Uterus (tissue), 4 donors: Measurements from ENCODE around the gene B4GALNT3. TPM values are rescaled to one million over a fixed set of nuclear protein-coding genes. Genes with fewer than 3 reads are reported as not detected.

Source experiments
- DNase-seq, 2 donors: peaks; one replicate each; pipeline ENCODE4 v3.0.0-alpha.2; 2019 to 2020
- H3K27ac ChIP-seq, 2 donors: fragments of 200-600 bp; sonication (generic); 1 replicate in 1 of 2; 2 replicates in 1 of 2; pipeline ENCODE4 v1.5.1; 2016 to 2018
- H3K27me3 ChIP-seq, 2 donors: fragments of 200-600 bp; sonication (generic); one replicate each; pipeline ENCODE4 v1.5.1; 2018 to 2019; ENCODE audit warnings: control low read depth in 1 of 2
- H3K36me3 ChIP-seq, 2 donors: fragments of 200-600 bp; sonication (generic); one replicate each; pipeline ENCODE4 v1.5.1; 2019; ENCODE audit warnings: control low read depth in 1 of 2
- H3K4me1 ChIP-seq, 2 donors: fragments of 200-600 bp; sonication (generic); one replicate each; pipeline ENCODE4 v1.5.1; 2018 to 2019; ENCODE audit warnings: control low read depth in 1 of 2
- H3K4me3 ChIP-seq, 2 donors: fragments of 200-600 bp; sonication (generic); 1 replicate in 1 of 2; 2 replicates in 1 of 2; pipeline ENCODE4 v1.5.1; 2018 to 2019; ENCODE audit warnings: mild to moderate bottlenecking in 1 of 2
- H3K9me3 ChIP-seq, 2 donors: fragments of 200-600 bp; sonication (generic); one replicate each; pipeline ENCODE4 v1.5.1; 2019; ENCODE audit warnings: control low read depth in 1 of 2
- POLR2A ChIP-seq, 2 donors: fragments of 450-650 bp; IDR thresholded peaks; one replicate each; pipeline ENCODE4 v1.6.1; 2016; ENCODE audit warnings: antibody characterized with exemption in 2 of 2, mild to moderate bottlenecking in 1 of 2, moderate library complexity in 1 of 2
- intact Hi-C: fragments of 100-400 bp; cut with DNase I; formaldehyde crosslinking; loops from one replicate; pipeline ENCODE4 v1.15.1; 2023; ENCODE audit warnings: low total_unique reads
- total RNA-seq, 4 donors: library from RNA; depleted of rRNA in 3 of 4; stranded (reverse); fragments of >200 nt in 3 of 4; gene quantifications; one replicate each; pipeline versions ENCODE4 v1.1.0 to v1.2.4, GENCODE V29; 2014 to 2023
- TF ChIP-seq, protein P1 (sequence below), 4 experiments: fragments of 200-600 bp in 2 of 4; fragments of 450-650 bp in 2 of 4; sonication (generic) in 2 of 4; IDR thresholded peaks; one replicate each; pipeline ENCODE4 v1.5.1; 2016 to 2019; ENCODE audit warnings: antibody characterized with exemption in 4 of 4, mild to moderate bottlenecking in 2 of 4, moderate library complexity in 1 of 4
- donor health status: DM: yes; HTN: yes; CAD: no.

Gene B4GALNT3
- total RNA-seq, 4 donors from 2014 or later: 2.2 to 29.2 (median 3.1) TPM

DNA sequence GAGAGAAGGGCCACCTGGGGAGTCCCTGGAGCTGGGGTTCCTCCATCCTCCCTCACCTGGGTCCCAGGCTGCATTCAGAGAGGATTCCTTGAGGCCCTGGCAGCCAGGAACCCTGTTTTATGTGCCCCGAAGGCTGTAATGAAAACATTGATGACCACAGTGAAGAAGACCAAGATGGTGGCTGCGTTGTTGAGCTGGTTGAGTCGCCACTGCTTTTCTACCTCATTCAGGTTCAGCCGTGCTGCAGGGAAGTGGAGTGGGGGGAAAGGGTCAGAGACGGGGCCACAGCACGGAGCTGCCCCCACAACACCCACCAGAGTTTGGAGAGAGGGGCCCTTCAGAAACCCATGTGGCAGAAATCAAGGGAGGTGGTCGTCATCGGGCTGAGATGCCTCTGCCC, 105.4 kb downstream of the B4GALNT3 start:
- no peaks in the 10 kb centered on the region for H3K4me1 ChIP-seq
- no peaks in the 10 kb centered on the region for H3K36me3 ChIP-seq
- DNase-seq: no peak
- no peak overlapping the region for H3K4me3 ChIP-seq
- TF ChIP-seq, protein P1, sequence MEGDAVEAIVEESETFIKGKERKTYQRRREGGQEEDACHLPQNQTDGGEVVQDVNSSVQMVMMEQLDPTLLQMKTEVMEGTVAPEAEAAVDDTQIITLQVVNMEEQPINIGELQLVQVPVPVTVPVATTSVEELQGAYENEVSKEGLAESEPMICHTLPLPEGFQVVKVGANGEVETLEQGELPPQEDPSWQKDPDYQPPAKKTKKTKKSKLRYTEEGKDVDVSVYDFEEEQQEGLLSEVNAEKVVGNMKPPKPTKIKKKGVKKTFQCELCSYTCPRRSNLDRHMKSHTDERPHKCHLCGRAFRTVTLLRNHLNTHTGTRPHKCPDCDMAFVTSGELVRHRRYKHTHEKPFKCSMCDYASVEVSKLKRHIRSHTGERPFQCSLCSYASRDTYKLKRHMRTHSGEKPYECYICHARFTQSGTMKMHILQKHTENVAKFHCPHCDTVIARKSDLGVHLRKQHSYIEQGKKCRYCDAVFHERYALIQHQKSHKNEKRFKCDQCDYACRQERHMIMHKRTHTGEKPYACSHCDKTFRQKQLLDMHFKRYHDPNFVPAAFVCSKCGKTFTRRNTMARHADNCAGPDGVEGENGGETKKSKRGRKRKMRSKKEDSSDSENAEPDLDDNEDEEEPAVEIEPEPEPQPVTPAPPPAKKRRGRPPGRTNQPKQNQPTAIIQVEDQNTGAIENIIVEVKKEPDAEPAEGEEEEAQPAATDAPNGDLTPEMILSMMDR (IDR thresholded peaks at IDR 0.05): no peak
- no peak overlapping the region for H3K27ac ChIP-seq
- intact Hi-C loops: loop anchor here (10.0 kb wide), 3 partner anchors 250 to 1020 kb away; no protein-coding TSS in a partner anchor
- H3K27me3 ChIP-seq: no peaks in the 10 kb centered on the region
- H3K9me3 ChIP-seq: no peaks in the 10 kb centered on the region

- DNase-seq: no peak
- no peaks in the 10 kb centered on the region for H3K27me3 ChIP-seq
- H3K4me3 ChIP-seq: no peak overlapping the region
- no peaks in the 10 kb centered on the region for H3K4me1 ChIP-seq
- intact Hi-C loops: loop anchor here (10.0 kb wide), 3 partner anchors 249 to 1019 kb away; no protein-coding TSS in a partner anchor
- H3K9me3 ChIP-seq: no peaks in the 10 kb centered on the region
- no peak for TF ChIP-seq POLR2A (IDR thresholded peaks at IDR 0.05)
- TF ChIP-seq, protein P1 (IDR thresholded peaks at IDR 0.05): no peak
- H3K27ac ChIP-seq: no peak overlapping the region
- H3K36me3 ChIP-seq: no peaks in the 10 kb centered on the region
Observed at GRCh38 chr12:565589-566105, 105.9 kb downstream of the B4GALNT3 start.

DNA sequence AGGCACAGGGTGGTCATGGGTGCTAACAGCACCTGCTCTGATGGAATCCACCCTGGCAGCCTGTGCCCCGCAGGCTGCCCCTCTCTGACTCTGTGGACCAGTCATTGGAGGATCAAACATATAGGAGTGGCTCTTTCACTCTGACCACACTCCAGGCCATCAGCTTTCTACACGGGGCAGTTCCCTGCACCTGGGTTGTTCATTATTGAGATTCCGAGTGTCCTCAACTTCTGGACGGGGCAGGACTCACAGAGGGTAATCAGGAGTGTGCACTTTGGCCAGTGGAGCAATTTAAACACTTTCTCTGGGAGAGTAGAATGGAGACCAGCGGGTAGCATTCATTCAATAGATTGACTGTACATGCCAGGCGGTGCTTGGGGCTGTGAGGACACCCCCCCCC, 108.7 kb downstream of the B4GALNT3 start:
- TF ChIP-seq, protein P1 (IDR thresholded peaks at IDR 0.05): no peak
- TF ChIP-seq POLR2A (IDR thresholded peaks at IDR 0.05): no peak
- intact Hi-C loops: loop anchor here (10.0 kb wide), 3 partner anchors 246 to 1016 kb away; no protein-coding TSS in a partner anchor
- DNase-seq: no peak

DNA sequence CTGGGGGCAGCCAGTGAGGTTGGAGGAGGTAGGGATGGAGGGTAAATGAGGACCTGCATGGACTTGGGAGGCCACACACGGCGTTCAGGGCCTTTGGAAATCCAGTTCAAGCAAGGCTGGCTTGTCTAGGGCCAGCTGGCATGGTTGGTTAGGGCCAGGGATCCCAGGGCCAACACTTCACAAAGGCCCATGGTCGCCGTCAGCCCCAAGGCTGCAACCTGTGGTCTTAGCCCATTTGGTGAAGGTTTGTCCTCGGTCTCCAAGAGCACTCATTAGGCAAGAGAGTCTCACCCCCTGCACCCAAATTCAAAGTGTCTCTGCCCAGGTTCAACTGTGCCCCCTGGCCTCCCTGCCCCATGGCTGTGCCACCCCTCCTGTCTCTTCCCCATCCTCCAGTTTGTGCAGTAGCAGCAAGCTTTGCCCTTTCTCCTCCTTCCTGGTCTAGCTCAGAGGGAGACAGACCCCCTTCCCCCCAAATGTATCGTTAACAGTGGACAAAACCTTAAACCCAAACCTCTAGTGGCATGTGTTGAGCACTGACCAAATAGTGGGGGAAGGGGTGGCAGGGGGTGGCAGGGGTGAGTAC, 109.4 kb downstream of the B4GALNT3 start:
- Histone ChIP-seq H3K27me3 (no peaks in the 10 kb centered on the region), H3K27ac (peak overlapping the region; percentile 87 to 92), H3K36me3 (no peaks in the 10 kb centered on the region), H3K9me3 (no peaks in the 10 kb centered on the region), H3K4me3 (peak overlapping the region in 1 of 2 donors; percentile 53), H3K4me1 (no peaks in the 10 kb centered on the region)
- intact Hi-C loops: loop anchor here (10.0 kb wide), 3 partner anchors 246 to 1016 kb away; no protein-coding TSS in a partner anchor
- TF ChIP-seq, protein P1 (IDR thresholded peaks at IDR 0.05): no peak
- TF ChIP-seq POLR2A (IDR thresholded peaks at IDR 0.05): no peak
- DNase-seq: no peak

More for the DNA sequence above, 108.7 kb downstream of the B4GALNT3 start:
- Histone ChIP-seq H3K9me3 (no peaks in the 10 kb centered on the region), H3K27me3 (no peaks in the 10 kb centered on the region), H3K4me3 (no peak overlapping the region), H3K4me1 (no peaks in the 10 kb centered on the region), H3K36me3 (no peaks in the 10 kb centered on the region), H3K27ac (no peak overlapping the region)

DNA sequence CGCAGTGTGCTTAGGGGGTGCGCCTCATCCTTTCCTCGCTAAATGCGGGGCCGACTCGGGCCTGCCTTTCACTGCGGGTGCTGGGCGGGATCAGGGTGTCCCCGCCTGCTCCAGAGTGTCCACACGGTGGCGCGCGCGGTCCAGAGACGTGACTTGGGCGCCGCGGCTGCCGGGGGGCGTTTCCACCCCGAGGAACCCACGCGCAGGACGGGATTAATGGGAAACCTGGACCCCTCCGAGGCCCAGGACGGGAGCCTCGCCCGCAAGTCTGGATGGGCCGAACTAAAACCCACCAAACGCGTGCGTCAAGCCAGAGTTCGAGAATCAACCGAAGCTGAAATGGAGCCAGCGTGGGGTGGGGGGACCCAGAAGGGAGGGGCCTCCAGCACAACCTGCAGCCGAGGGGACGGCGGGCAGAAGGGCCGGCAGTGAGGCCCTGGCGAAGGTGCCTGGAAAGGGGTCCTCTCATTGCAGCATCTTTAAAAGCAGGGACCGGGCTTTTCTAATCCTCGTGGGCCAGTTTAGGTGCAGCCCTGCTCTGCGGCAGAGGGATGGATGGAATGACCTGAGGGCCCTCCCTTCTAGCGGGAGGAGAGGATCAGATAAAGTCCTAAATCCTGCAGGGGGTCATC, 110.2 kb downstream of the B4GALNT3 start:
- Histone ChIP-seq H3K9me3 (no peaks in the 10 kb centered on the region), H3K36me3 (no peaks in the 10 kb centered on the region), H3K4me3 (peak overlapping the region; percentile 46 to 53), H3K4me1 (no peaks in the 10 kb centered on the region), H3K27ac (peak overlapping the region; percentile 87 to 92), H3K27me3 (no peaks in the 10 kb centered on the region)
- intact Hi-C loops: loop anchor here (5.0 to 10.0 kb wide), 5 partner anchors 182 to 1035 kb away; partner anchors contain the start of gene WNK1
- peak; percentile 90 to 91 for DNase-seq
- TF ChIP-seq, protein P1 (IDR thresholded peaks at IDR 0.05): peak; percentile 95 to 97 (median 96)
- peak in 1 of 2 donors; percentile 27 for TF ChIP-seq POLR2A (IDR thresholded peaks at IDR 0.05)
